Middle frontal gyrus (tissue), 1 donor: ENCODE measurements around the gene TOB2.
"Not testable (repeated sequence)": the region's sequence is repeated elsewhere in the genome, so short reads cannot be mapped to it uniquely, and the experiment has no call there.

ENCODE experiments used
- DNase-seq: peaks from one replicate; pipeline ENCODE4 v3.0.0-alpha.2; 2015; ENCODE audit warnings: low spot score; ENCODE audit errors: extremely low spot score

TOB2 gene

DNA sequence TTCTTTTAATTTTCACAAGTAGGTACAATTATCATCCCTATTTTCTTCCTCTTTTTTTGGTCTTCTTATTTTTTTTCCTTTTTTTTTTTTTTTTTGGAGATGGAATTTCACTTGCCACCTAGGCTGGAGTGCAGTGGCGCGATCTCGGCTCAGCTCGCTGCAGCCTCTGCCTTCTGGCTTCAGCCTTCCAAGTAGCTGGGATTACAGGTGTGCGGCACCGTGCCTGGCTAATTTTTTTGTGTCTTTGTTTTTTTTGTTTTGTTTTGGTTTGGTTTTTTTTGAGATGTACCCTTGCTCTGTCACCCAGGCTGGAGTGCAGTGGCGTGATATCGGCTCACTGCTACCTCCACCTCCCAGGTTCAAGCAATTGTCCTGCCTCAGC lies 16.7 kb downstream of the TOB2 start:
- DNase-seq: no peak

DNA sequence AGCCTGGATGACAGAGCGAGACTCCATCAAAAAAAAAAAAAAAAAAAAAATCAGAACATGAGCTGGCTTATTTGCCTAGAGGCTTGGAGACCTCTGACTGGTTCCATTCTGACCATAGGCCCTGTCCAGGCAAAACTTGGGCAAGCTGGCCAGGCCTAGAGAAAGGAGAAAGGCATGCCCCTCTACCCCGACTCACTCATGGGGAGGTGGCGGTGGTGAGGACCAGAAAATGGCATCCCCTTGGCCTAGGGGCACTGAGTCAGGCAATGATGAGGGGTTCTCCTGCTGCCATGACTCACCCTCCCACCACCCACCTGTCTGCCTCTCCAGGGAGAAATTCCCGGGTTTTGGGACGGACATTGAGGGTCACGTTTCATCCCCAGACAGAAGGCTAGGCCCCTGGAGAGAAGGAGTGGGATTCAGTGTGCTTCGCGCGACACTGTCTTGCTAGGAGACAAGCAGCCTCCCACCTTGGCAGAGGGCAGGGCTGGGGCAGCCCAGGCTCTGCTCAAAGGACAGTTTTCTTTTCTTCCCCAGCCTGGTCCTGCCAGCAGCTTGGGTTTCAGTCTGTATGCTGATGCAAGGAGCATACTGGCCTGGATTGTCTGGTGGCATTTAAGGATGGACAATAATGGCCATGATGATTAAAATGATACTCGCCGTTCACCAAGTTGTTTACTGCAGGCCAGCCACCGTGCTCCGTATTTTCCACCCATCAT lies 17.2 kb downstream of the TOB2 start:
- DNase-seq: no peak

DNA sequence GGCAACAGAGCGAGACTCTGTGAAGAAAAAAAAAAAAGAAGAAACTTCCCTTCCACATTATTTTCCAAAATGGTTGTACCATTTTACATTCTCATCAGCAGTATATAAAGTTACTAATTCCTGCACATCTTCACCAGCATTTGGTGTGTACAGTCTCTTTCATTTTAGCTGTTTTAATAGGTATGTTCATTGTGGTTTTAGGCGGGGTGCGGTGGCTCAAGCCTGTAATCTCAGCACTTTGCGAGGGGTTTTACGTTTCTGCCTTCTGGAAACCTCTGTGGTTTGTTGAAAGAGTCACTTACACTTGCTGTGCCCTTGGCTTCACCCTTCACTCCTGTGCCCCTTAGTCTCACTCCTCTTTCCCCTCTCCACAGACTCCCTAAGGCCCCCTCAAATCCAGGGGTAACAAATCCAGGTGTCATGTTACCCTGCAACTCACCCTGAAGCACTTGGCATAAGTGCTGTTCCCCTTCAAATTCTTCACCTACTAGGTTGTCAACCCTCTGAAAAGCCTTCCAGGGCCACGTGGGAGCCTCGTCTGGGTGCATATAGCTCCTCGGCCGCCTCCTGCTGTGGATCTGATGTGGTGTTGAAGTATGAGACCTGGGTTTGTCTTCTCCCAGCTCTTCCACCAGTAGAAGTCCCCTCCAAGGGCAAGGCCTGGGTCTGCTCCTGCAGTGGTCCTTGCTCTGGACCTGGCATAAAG lies 20.8 kb downstream of the TOB2 start:
- no peak for DNase-seq

DNA sequence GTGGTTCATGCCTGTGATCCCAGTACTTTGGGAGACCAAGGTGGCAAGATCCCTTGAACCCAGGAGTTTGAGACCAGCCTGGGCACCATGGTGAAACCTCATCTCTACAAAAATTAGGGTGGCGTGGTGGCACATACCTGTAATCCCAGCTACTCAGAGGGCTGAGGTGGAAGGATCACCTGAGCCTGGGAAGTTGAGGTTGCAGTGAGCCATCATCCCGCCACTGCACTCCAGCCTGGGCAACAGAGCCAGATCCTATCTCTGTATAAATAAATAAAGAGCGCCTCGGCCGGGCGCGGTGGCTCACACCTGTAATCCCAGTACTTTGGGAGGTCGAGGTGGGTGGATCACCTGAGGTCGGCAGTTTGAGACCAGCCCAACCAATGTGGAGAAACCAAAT lies 27.9 kb downstream of the TOB2 start:
- DNase-seq: no peak

DNA sequence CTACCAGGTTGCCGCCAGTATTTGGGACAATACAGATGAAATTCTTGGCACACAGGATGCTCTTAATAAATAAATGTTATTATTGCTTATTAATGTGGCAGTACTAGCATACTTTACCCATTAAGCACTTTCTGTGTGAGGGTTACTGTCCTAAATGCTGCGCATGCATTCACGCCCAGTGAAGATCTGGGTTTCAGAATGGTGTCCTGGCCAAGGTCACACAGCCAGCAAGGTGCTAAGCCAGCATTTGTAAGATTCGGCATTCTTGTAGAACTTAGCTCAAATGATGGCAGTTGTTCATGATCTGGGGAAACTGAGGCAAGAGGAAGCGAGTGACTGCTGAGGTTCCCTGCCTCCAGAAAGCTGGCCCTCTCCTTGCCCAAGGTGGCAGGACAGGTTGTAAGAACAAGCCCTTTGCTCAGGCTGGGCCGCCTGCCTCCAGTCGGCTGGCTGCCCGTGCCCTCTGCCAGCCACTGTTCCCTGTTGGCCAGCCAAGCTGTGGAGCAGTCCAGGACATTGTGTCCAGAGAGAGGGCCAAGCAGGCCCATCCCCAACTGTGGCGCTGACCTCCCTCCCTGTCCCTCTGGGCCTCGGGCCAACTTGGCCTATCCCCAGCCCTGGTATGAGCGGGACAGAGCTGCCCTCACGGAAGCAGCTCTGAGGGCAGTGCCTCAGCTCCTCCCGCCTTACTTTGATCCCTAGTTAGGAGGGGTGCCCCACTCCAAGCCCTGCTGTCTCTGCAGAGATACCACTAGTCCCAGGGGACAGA lies 28.8 kb downstream of the TOB2 start:
- peak; percentile 90 for DNase-seq

DNA sequence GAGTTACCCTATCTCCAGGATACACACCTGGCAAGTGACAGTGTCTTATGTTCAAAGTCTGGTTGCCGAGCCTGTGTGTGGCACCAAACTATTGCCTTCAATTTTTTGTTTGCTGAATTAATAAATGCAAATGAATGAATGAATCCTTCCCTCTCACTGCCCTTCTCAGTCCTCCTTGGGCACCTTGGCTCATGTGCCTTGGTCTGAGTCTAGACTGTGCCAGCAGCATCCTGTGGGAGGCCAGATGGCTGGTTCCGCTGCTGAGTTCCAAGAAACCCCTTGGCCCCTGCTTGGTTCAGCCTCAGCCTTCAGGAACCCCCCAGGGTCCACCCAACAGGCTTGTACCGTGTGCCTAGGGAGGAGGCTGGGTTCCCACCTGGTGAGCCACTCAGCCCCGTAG lies 31.0 kb downstream of the TOB2 start:
- DNase-seq: no peak

DNA sequence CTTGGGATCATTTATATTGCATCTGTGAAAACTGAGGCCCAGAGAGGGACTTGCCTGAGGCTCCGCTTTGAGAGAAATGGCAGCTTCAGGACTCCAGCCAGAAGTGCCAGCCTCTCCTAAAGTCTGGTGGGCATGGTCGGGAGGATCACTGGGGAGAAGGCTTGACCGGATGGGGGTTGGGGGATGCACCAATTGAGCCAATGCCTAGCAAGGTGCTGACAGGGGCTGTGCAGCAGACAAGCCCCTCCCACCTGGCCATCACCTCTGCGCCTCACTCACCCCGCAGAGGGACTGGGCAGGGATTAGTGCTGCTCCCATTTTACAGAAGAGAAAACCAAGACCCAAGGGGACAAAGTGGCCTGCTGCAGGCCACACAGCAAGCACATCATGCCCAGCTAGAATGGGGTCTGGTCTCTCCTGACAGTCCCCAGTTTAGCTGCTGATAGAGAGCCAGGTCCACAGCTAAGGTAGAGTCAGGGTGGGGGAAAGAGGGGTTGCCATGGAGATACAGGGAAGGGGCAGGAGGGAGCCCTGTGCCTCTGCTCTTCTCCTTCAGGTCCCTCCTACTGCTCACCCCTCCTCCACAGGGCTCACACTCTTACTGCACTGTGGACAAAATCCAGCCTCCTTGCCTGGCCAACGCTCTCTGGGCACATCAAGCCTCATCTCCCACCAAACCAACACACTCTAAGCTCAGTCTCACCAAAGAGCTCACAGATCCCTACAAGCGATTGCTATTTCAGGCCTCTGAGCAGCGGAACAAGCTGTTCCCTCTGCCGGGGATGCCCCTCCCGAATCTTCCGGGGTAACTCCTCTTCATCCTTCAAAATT lies 35.4 kb downstream of the TOB2 start:
- DNase-seq: peak; percentile 37

DNA sequence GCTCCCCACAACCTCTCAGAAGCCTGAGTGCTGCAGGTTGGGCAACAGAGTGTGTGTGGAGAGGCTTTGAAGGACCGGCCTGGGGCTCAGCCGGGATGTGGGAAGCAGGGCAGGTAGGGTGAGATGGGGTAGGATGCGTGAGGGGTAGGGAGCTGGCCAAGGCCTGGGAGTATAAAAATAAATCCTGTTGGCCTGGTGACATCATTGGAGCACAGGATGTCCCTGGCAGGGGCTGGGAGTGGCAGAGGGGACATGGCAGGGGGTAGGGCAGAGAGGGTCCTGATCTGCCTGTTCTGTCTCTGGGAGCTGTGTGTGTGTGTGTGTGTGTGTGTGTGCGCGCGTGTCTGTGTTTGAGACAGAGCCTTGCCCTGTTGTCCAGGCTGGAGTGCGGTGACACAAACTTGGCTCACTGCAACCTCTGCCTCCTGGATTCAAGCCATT lies 36.3 kb downstream of the TOB2 start:
- no peak for DNase-seq

DNA sequence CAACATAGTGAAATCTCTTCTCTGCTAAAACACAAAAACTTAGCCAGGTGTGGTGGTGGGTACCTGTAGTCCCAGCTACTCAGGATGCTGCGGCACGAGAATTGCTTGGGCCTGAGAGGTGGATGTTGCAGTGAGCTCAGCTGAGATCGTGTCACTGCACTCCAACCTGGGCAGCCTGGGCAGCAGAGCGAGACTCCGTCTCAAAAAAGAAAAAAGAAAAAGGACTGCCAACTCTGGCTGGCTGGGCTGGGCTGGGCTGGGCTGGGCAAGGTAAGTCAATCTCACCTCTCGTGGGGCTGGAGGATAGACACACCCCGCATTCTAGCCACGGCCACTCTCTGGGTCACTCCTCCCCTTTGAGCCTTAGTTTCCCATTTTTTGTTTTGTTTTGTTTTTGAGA lies 37.9 kb downstream of the TOB2 start:
- no peak for DNase-seq

DNA sequence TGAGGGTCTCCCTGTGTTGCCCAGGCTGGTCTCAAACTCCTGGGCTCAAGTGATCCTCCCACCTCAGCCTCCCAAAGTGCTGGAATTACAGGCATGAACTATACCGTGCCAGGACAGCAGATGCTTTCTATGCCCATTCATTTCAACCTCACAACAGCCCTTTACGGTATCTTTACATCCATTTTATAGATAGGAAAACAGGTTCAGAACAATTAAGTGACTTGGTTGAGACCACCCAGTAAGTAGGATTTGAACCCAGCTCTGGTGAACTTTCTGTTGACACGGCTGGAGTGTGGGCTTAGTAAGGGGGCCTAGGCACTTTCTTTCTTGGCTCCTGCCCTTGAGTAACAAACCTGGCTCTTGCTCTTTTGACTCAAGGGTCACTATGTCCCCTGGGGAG lies 39.2 kb downstream of the TOB2 start:
- DNase-seq: no peak

DNA sequence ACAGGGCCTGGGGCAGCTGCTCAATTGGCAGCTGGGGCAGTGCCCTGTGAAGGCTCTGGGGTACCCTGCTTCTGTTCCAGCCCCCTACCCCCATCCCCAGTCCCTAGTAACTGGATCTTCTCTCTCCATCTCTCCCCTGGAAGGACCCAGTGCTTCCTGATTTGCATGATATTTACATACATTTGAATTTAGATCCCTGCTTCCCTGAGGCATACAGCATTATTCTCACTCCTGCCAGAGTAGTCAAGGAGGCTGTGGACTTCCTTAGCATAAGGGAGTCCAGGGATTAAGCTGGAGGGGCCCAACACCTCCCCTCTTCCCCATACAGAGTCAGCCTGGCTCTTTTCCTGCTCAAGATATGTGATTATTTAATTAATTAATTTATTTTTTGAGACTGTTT lies 40.2 kb downstream of the TOB2 start:
- no peak for DNase-seq

DNA sequence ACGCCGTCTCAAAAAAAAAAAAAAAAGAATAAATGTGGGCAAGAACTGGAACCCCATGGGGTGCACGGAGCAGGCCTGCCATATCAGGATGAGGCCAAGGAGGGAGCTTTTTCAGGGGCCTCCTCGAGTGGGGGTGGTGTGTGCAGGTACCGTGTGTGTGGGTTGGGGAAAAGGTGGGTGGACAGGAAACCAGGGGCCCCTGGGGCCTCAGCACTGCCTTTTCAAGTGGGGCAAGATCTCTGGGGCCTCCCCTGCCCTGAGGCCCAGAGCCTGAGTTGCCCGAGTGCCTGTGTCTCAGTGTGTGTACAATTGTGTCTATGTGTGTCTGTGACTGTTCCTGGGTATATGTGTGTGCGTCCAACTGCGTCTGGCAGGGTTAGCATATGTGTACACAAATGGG lies 41.0 kb downstream of the TOB2 start:
- no peak for DNase-seq

DNA sequence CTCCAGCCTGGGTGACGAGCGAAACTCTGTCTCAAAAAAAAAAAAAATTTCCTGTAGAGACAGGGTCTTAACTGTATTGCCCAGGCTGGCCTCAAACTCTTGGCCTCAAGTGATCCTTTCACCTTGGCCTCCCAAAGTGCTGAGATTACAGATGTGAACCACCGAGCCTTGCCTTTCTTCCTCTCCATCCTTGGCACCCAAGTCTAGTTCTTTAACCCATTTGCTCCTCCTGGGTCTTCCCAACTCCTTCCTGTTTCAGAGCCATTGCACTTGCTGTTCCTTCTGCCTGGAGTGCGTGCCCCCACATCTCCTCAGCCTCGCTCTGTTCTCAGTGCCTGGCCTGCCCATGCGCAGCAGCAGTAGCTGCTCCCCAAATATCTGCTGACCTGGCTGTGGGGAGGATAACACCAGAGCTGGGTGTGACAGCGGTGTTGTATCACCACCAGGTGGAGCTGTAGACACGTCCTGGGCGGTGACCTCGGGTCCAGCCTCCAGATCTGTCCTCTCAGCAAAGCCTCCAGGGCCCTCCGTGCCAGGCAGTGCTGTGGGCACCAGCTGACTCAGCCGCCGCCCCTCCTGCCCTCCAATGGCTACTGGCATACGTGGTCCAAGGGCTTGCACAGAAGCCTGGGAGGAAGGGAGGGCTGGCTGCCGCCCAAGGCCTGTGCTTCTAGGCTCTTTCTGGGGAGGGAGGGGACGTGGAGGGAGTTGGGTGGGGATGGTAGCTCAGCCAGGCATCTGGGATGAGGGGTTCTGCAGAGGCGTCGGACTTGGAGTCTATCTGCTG lies 42.9 kb downstream of the TOB2 start:
- peak; percentile 97 for DNase-seq

DNA sequence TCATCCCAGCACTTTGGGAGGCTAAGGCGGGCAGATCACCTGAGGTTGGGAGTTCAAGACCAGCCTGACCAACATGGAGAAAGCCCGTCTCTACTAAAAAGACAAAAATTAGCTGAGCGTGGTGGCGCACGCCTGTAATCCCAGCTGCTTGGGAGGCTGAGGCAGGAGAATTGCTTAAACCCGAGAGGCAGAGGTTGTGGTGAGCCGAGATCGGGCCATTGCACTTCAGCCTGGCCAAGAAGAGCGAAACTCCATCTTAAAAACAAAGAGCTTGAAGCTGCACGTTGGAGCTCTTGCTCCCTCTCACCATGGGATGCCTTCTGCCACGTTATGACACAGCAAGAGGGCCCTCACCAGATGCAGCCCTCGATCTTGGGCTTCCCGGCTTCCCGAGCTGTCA lies 43.8 kb downstream of the TOB2 start:
- not testable (repeated sequence) for DNase-seq

DNA sequence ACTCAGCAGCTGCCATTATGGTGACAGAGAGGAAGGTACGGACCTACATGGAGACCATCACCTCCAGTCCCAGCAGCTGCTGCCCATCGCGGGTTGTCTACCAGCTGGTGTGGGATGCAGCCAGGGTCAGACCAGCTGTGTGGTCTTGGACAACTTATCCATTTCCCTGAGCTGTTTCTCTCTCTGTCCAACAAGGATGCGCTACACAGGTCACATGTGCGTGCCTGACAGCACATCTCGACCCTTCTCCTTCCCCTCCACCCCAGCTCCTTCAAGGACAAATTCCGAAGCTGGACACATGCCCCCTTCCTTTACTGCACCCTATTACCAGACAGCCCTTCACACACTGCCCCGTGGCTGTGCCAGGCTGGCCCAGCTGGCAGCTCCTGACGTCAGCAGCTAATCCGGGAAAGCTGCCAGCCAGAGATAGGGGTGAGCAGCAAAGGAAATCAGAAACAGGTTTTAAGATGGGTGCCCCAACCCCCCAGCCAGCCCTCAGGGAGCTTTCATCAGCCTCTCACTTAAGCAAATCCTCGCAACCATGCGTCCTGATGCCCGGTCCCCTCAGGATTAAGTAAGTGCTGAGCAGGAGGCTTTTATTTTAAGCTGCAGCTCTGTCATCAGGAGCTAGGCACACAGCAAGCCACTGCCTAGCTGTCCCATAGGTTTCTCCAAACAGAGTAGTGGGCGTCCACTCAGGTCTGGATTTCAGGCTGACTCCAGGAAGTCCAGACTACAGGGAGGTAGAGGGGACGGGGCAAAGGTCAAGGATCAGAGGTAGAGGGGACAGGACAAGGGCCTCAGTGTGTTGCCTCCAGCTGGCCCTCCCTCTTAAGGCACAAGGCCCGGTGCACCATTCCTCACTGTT lies 44.6 kb downstream of the TOB2 start:
- peak; percentile 82 for DNase-seq

DNA sequence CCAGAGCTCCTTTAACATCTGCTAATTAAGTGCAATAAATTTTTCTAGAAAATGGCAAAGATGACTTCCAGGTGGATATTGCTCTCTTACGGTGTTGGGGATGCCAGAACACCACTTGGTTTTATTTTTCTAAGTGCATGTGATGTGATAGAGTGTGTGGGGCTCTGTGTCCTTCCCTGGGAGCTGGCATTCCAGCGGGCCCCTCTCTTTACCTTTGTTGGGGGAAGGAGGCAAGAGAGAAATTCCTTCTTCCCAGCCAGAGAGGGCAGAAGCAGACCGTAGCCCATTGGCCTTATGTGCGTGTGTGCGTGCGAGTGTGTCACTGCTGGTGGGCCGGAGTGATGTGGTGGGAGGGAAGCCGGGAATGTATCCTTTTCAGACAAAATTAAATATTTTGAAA lies 47.7 kb downstream of the TOB2 start:
- no peak for DNase-seq

DNA sequence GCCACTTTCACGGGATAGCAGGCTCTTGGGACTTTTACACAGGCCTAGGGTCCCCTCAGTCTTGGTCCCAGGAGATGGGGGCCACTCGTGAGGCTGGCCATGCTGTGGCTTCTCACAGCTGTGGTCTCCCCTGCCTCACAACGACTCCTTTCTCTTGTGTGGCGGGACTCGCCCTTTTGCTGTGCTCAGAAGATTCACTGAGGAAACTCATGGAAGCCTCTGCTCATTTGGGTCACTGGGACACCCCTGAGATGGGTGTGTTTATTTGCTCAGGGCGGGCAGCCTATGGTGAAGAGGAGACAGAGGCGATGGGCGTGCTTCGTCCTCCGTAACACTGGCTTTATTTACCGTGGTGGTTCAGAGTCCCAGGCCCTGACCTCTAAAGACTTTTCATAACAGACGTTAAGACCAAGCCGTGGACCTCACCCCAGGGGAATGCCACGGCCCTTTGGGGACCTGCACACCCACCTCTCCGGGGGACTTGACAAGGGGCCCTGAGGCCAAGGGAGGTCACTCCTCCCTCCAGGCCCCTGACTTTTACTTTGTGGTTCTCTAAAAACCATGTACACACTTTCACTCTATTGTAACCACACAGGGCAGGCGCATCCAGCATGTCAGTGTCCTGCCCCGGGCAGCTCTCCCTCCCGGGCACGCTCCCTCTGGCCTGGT lies 49.3 kb downstream of the TOB2 start:
- no peak for DNase-seq

DNA sequence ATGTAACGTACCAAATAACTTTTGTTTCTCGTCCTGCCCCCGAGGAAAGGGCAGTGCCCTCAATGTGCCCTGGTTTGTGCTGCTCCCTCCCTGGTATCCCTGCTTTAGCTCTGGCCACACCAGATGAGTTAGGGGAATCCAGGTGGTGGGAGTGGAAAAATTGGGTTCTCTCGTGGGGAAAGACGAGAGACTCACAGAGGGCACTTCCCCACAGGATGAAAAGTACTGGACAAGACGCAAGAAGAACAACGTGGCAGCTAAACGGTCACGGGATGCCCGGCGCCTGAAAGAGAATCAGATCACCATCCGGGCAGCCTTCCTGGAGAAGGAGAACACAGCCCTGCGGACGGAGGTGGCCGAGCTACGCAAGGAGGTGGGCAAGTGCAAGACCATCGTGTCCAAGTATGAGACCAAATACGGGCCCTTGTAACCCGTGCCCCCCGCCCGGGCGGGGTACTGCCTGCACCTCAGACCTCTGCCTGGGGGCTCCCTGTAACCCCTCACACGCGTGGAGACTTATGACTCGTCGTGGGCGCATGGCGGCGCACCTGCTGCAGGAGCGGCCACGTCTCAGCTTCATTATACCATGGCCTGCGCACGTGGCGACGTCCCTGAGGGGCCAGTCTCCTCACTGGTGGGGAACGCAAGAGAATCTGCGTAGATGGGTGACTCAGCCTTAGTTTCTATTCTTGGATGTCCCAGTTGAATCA lies 50.9 kb downstream of the TOB2 start:
- DNase-seq: no peak

DNA sequence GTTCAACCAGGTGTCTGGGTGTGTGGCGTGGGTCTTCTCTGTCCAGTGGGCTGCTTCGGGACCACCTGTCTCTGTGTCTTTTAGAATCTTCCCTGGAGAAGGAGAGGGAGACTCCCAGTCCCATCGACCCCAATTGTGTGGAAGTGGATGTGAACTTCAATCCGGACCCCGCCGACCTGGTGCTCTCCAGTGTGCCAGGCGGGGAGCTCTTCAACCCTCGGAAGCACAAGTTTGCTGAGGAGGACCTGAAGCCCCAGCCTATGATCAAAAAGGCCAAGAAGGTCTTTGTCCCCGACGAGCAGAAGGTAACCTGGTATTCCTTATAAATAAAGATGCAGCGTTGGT lies 52.6 kb downstream of the TOB2 start:
- no peak for DNase-seq
